Gastrocnemius medialis (tissue), 4 donors: ENCODE results near the gene SEMA5B. TPM values are rescaled to one million over a fixed set of nuclear protein-coding genes. Genes with fewer than 3 reads are reported as not detected.

ENCODE experiments used
- ATAC-seq, 2 donors: fragments of 150-250 bp; one replicate each; pipeline ENCODE4 v1.9.1; 2016
- DNase-seq, 2 donors: peaks; one replicate each; pipeline ENCODE4 v3.0.0-alpha.2; 2019
- H3K27ac ChIP-seq, 4 donors: fragments of 200-600 bp; sonication (generic); 1 replicate in 1 of 4; 2 replicates in 3 of 4; pipeline ENCODE4 v1.5.1; 2016 to 2018; ENCODE audit warnings: mild to moderate bottlenecking in 2 of 4, moderate library complexity in 1 of 4
- H3K27me3 ChIP-seq, 3 donors: fragments of 200-600 bp; sonication (generic) in 2 of 3; 1 replicate in 1 of 3; 2 replicates in 2 of 3; pipeline versions ENCODE4 v1.5.1 to v1.6.0; 2016 to 2019; ENCODE audit warnings: mild to moderate bottlenecking in 1 of 3, moderate library complexity in 1 of 3
- H3K36me3 ChIP-seq, 2 donors: fragments of 200-600 bp; sonication (generic) in 1 of 2; one replicate each; pipeline ENCODE4 v1.5.1; 2017 to 2018
- H3K4me1 ChIP-seq, 2 donors: fragments of 200-600 bp; sonication (generic) in 1 of 2; one replicate each; pipeline ENCODE4 v1.5.1; 2016 to 2017; ENCODE audit warnings: mild to moderate bottlenecking in 2 of 2
- H3K4me3 ChIP-seq, 4 donors: fragments of 200-600 bp; sonication (generic) in 3 of 4; 1 replicate in 1 of 4; 2 replicates in 3 of 4; pipeline ENCODE4 v1.5.1; 2016 to 2019; ENCODE audit warnings: mild to moderate bottlenecking in 2 of 4
- H3K9me3 ChIP-seq, 3 donors: fragments of 200-600 bp; sonication (generic) in 2 of 3; 1 replicate in 1 of 3; 2 replicates in 2 of 3; pipeline ENCODE4 v1.5.1; 2016 to 2019
- CTCF ChIP-seq, 5 experiments: fragments of 450-650 bp in 3 of 5; fragments of 200-600 bp in 2 of 5; sonication (generic) in 2 of 5; IDR thresholded peaks in 4 of 5; conservative IDR thresholded peaks in 1 of 5; 1 replicate in 4 of 5; 2 replicates in 1 of 5; pipeline ENCODE4 v1.5.1; 2016 to 2019; ENCODE audit warnings: antibody characterized with exemption in 5 of 5, mild to moderate bottlenecking in 3 of 5, moderate library complexity in 3 of 5
- POLR2A ChIP-seq, 2 donors: fragments of 450-650 bp; IDR thresholded peaks; one replicate each; pipeline ENCODE4 v1.6.1; 2017; ENCODE audit warnings: antibody characterized with exemption in 2 of 2, mild to moderate bottlenecking in 2 of 2, moderate library complexity in 2 of 2
- in situ Hi-C, 4 donors: fragments of 200-750 bp; cut with MboI; loops; one replicate each; pipeline versions ENCODE4 v1.15.0 to v1.8.0; 2017; ENCODE audit warnings: low sequenced_read_pairs in 4 of 4
- intact Hi-C: fragments of 100-400 bp; cut with DNase I; formaldehyde crosslinking; loops from one replicate; pipeline ENCODE4 v1.15.1; 2023; ENCODE audit warnings: low total_unique reads
- total RNA-seq, 4 donors: library from RNA; depleted of rRNA; stranded (reverse); fragments of >200 nt; gene quantifications; one replicate each; pipeline versions ENCODE4 v1.1.0 to v1.2.3, GENCODE V29; 2016

The SEMA5B gene
- total RNA-seq, 4 donors from 2014 or later = 0.10 to 0.26 TPM; not detected in 2

GRCh38 chr3:123028233-123028828 lies 768 bp upstream of the SEMA5B start:
- H3K27ac ChIP-seq = peak overlapping the region in 1 of 4 donors; percentile 32
- no peaks in the 10 kb centered on the region for H3K36me3 ChIP-seq
- intact Hi-C loops (loop anchor here (1.0 to 10.0 kb wide), 4 partner anchors 85 to 1484 kb away; partner anchors contain the start of gene POLQ), in situ Hi-C loops (no loop called here)
- no peaks in the 10 kb centered on the region for H3K9me3 ChIP-seq
- peaks cover 43 to 65% (median 48%) of the 10 kb centered on the region in 3 donors for H3K27me3 ChIP-seq
- no peak for DNase-seq
- ATAC-seq = peak; percentile 53 to 55
- H3K4me3 ChIP-seq = peak overlapping the region; percentile 57 to 66 (median 64)
- TF ChIP-seq POLR2A (IDR thresholded peaks at IDR 0.05) = no peak
- TF ChIP-seq CTCF (IDR thresholded peaks at IDR 0.05 in 4 of 5, conservative IDR thresholded peaks at IDR 0.05 in 1 of 5) = peak in 2 of 5 experiments; percentile 22 to 28
- H3K4me1 ChIP-seq = peaks cover 16 to 23% of the 10 kb centered on the region in 2 donors

GRCh38 chr3:123026565-123027291 lies 835 bp downstream of the SEMA5B start:
- in situ Hi-C loops = no loop called here
- Histone ChIP-seq H3K9me3 (no peaks in the 10 kb centered on the region), H3K4me3 (peak overlapping the region; percentile 57 to 66 (median 64)), H3K27ac (peak overlapping the region in 1 of 4 donors; percentile 21), H3K27me3 (peaks cover 43 to 65% (median 48%) of the 10 kb centered on the region in 3 donors), H3K4me1 (peaks cover 16 to 23% of the 10 kb centered on the region in 2 donors), H3K36me3 (no peaks in the 10 kb centered on the region)
- DNase-seq = no peak
- intact Hi-C loops = loop anchor here (5.0 to 10.0 kb wide), 3 partner anchors 231 to 1482 kb away; partner anchors contain the start of gene POLQ
- no peak for ATAC-seq
- TF ChIP-seq CTCF (IDR thresholded peaks at IDR 0.05 in 4 of 5, conservative IDR thresholded peaks at IDR 0.05 in 1 of 5) (no peak), POLR2A (IDR thresholded peaks at IDR 0.05) (no peak)

- Histone ChIP-seq H3K4me3 (peak overlapping the region; percentile 57 to 66 (median 64)), H3K9me3 (no peaks in the 10 kb centered on the region), H3K36me3 (no peaks in the 10 kb centered on the region), H3K27ac (no peak overlapping the region), H3K4me1 (peaks cover 16 to 23% of the 10 kb centered on the region in 2 donors), H3K27me3 (peaks cover 43 to 59% (median 46%) of the 10 kb centered on the region in 3 donors)
- TF ChIP-seq CTCF (IDR thresholded peaks at IDR 0.05 in 4 of 5, conservative IDR thresholded peaks at IDR 0.05 in 1 of 5) (no peak), POLR2A (IDR thresholded peaks at IDR 0.05) (no peak)
- intact Hi-C loops (loop anchor here (5.0 to 10.0 kb wide), 3 partner anchors 231 to 1481 kb away; partner anchors contain the start of gene POLQ), in situ Hi-C loops (no loop called here)
- DNase-seq (no peak), ATAC-seq (no peak)
These were observed 1.7 kb downstream of the SEMA5B start for GRCh38 chr3:123025642-123026521.

- in situ Hi-C loops = no loop called here
- H3K4me1 ChIP-seq = peaks cover 16 to 23% of the 10 kb centered on the region in 2 donors
These were observed 3.5 kb downstream of the SEMA5B start for GRCh38 chr3:123024056-123024455.

More at GRCh38 chr3:123024056-123024455, 3.5 kb downstream of the SEMA5B start:
- no peak for TF ChIP-seq CTCF (IDR thresholded peaks at IDR 0.05 in 4 of 5, conservative IDR thresholded peaks at IDR 0.05 in 1 of 5)
- TF ChIP-seq POLR2A (IDR thresholded peaks at IDR 0.05) = no peak
- ATAC-seq = no peak
- DNase-seq = no peak
- peaks cover 32 to 45% (median 33%) of the 10 kb centered on the region in 3 donors for H3K27me3 ChIP-seq
- H3K27ac ChIP-seq = no peak overlapping the region
- H3K4me3 ChIP-seq = no peak overlapping the region
- intact Hi-C loops = loop anchor here (10.0 kb wide), 1 partner anchor 1479 kb away; the partner anchor contains the start of gene POLQ
- H3K36me3 ChIP-seq = no peaks in the 10 kb centered on the region
- no peaks in the 10 kb centered on the region for H3K9me3 ChIP-seq
